C4-2B (cell line): ENCODE results near the gene ZNF443.

Experiments used
- CTCF ChIP-seq: fragments of 450-650 bp; conservative IDR thresholded peaks from 2 replicates; pipeline ENCODE4 v1.5.1; 2017; ENCODE audit warnings: mild to moderate bottlenecking
- ZFX ChIP-seq: fragments of 450-650 bp; IDR thresholded peaks from 2 replicates; pipeline ENCODE4 v1.6.1; 2017

- no peak for TF ChIP-seq CTCF
- no peak for TF ChIP-seq ZFX
Observed at GRCh38 chr19:12481781-12482508, 41.1 kb upstream of the ZNF443 start.
